Epithelial cell of esophagus (primary cell): ENCODE measurements around the gene HELZ.
"Not testable (repeated sequence)": the region's sequence is repeated elsewhere in the genome, so short reads cannot be mapped to it uniquely, and the experiment has no call there.

Experiments used
- DNase-seq: peaks from one replicate; pipeline ENCODE4 v3.0.0; 2010; ENCODE audit warnings: low read depth
- H3K4me3 ChIP-seq: 2 replicates; pipeline ENCODE4 v1.5.1; 2011; ENCODE audit warnings: mild to moderate bottlenecking, low read length, control low read depth
- TF ChIP-seq, protein P1 (sequence below): IDR thresholded peaks from 2 replicates; pipeline ENCODE4 v1.5.1; 2011; ENCODE audit warnings: low read depth, mild to moderate bottlenecking, low read length, control low read depth, inconsistent platforms; ENCODE audit not compliant: insufficient read depth; ENCODE audit errors: missing control alignments

Gene HELZ

DNA sequence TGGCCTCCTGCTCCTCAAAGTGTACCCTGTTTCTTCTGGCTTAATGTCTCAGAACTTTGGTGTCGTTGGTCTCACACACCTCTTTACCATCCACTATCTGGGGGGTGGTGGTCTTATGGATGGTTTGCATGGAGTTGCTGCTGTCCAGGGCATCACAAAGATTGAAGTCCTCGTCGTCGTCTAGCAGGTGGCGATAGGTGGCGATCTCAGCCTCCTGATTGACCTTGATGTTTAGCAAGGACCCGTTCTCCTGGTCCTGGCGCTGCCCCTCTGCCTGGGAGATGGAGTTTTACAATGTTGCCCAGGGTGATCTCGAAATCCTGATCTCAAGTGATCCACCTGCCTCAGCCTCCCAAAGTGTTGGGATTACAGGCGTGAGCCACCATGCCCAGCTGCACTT is 31.1 kb upstream of the HELZ start:
- H3K4me3 ChIP-seq = no peak overlapping the region
- TF ChIP-seq, protein P1, sequence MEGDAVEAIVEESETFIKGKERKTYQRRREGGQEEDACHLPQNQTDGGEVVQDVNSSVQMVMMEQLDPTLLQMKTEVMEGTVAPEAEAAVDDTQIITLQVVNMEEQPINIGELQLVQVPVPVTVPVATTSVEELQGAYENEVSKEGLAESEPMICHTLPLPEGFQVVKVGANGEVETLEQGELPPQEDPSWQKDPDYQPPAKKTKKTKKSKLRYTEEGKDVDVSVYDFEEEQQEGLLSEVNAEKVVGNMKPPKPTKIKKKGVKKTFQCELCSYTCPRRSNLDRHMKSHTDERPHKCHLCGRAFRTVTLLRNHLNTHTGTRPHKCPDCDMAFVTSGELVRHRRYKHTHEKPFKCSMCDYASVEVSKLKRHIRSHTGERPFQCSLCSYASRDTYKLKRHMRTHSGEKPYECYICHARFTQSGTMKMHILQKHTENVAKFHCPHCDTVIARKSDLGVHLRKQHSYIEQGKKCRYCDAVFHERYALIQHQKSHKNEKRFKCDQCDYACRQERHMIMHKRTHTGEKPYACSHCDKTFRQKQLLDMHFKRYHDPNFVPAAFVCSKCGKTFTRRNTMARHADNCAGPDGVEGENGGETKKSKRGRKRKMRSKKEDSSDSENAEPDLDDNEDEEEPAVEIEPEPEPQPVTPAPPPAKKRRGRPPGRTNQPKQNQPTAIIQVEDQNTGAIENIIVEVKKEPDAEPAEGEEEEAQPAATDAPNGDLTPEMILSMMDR = no peak

DNA sequence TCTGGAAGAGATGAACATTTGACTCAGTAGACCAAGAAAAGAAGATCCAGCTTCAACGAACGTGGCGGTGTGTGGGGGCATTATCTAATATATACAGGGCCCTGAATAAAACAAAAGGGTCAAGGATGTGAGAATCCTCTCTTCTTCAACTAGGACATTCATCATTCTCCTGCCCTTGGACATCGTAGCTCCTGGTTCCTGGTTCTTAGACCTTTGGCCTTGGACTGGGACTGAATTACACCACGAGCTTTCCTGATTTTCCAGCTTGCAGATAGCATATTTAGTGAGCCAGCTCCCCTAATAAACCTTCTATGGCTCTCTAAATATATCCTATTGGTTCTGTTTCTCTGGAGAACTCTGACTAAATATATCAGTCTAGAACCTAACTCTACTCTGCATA is 29.5 kb upstream of the HELZ start:
- DNase-seq = no peak
- TF ChIP-seq, protein P1 = no peak
- H3K4me3 ChIP-seq = no peak overlapping the region

More for the DNA sequence above, 31.1 kb upstream of the HELZ start:
- DNase-seq = peak; percentile 42

DNA sequence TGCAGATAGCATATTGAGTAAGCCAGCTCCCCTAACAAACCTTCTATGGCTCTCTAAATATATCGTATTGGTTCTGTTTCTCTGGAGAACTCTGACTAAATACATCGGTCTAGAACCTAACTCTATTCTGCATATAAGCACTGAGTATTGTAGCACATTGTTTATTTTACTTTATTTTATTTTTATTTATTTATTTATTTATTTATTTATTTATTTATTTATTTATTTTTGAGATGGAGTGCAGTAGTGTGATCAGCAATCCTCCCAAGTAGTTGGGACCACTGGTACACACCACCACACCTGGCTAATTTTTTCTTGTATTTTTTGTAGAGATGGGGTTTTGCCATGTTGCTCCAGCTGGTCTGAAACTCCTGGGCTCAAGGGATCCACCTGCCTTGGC is 28.9 kb upstream of the HELZ start:
- TF ChIP-seq, protein P1 = no peak
- DNase-seq = no peak
- H3K4me3 ChIP-seq = no peak overlapping the region

DNA sequence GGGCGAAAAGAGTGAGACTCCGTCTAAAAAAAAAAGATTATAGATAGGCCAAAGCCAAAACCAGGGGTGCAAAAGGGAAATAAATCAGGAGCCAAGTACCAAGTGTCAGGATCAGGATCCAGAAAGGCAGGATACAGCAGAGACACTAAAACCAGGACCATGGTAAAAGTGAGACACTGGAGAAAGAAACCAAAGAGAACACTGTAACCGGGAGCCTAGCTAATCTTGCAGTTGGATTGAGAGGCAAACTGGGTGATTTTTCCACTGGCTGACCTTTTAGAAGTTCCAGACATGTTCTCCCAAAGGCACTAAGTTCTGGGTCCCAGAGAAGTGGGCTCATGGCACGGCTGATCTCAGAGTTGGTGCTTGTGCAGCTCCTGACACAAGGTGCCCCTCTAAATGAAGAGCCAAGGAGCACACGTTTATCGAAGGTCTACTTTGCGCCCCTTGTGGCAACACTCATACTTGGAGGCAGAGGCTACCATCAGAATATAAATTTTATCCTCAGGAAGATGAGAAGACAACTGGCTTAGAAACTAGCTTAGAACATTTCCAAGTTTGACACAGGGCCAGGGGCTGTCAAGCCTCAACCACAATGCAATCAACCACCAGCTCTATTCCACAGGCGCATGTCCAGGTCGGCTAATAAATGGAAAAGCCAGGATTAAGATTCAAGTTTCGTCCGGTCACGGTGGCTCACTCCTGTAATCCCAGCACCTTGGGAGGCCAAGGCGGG is 27.5 kb upstream of the HELZ start:
- no peak for DNase-seq
- TF ChIP-seq, protein P1 = peak; percentile 38

DNA sequence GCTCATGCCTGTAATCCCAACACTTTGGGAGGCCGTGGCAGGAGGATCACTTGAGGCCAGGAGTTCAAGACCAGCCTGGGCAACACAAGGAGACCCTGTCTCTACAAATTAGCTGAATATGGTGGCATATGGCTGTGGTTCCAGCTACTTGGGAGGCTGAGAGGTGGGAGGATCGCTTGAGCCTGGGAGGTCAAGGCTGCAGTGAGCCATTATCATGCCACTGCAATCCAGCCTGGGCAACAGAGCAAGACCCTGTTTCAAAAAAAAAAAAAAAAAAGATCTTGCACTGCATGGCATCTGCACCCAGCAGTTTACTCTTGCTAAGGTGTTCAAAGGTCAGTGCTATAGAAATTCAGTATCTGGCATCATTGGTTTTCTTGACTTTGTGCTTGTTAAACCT is 26.2 kb upstream of the HELZ start:
- H3K4me3 ChIP-seq, DNase-seq: not testable (repeated sequence)

More for the DNA sequence above, 27.5 kb upstream of the HELZ start:
- H3K4me3 ChIP-seq = no peak overlapping the region

DNA sequence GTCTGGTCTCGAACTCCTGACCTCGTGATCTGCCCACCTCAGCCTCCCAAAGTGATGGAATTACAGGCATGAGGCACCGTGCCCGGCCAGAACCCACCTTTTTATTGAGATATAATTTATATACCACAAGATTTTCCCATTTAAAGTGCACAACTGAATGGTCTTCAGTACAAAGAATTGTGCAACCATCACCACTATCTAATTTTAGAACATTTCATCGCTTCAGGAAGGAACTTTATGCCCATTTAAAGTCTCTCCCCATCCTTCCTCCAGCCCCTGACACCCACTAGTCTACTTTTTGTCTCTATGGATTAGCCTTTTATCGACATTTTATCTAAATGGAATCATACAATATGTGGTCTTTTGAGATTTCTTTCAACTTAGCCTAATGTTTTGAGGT is 25.4 kb upstream of the HELZ start:
- no peak for DNase-seq
- TF ChIP-seq, protein P1 = no peak
- H3K4me3 ChIP-seq = no peak overlapping the region

DNA sequence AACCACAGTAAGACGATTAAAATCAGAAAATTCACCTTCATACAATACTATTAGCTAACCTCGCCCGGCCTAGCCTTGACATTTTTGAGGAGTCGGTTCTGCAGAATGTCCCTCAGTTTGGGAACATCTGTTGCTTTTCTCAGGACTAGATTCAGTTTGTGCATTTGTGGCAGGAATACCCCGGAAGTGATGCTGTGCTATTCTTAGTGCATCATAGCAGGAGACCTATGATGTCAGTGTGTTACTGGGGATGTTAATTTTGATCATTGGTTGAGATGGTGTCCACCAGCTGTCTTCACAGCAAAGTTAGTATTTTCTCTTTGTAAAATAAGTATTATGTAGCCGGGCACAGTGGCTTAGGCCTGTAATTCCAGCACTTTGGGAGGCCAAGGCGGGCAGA is 21.5 kb upstream of the HELZ start:
- no peak overlapping the region for H3K4me3 ChIP-seq
- no peak for DNase-seq
- TF ChIP-seq, protein P1 = no peak
